ENCODE results near the gene IGFBPL1.
A peak's percentile ranks its signal among the peaks of the same experiment; 100 is the strongest.
"Not testable (repeated sequence)": the region's sequence is repeated elsewhere in the genome, so short reads cannot be mapped to it uniquely, and the experiment has no call there.

Gene IGFBPL1

GRCh38 chr9:38380872-38381534, 43.3 kb downstream of the IGFBPL1 start:
- TF ChIP-seq CTCF (conservative IDR thresholded peaks at IDR 0.05) = no peak
- peak overlapping the region; percentile 82 for H3K27ac ChIP-seq

- TF ChIP-seq CTCF (conservative IDR thresholded peaks at IDR 0.05) = no peak
- peak overlapping the region; percentile 82 for H3K27ac ChIP-seq
Observed at GRCh38 chr9:38380230-38380871, 43.9 kb downstream of the IGFBPL1 start.

- H3K27ac ChIP-seq = not testable (repeated sequence)
Observed at GRCh38 chr9:38377336-38378083, 46.7 kb downstream of the IGFBPL1 start.

GRCh38 chr9:38376021-38376670, 48.1 kb downstream of the IGFBPL1 start:
- no peak for TF ChIP-seq CTCF (conservative IDR thresholded peaks at IDR 0.05)
- H3K27ac ChIP-seq = no peak overlapping the region

GRCh38 chr9:38375572-38375963, 48.7 kb downstream of the IGFBPL1 start:
- TF ChIP-seq CTCF (conservative IDR thresholded peaks at IDR 0.05) = no peak
- H3K27ac ChIP-seq = no peak overlapping the region

GRCh38 chr9:38374847-38375571, 49.2 kb downstream of the IGFBPL1 start:
- TF ChIP-seq CTCF (conservative IDR thresholded peaks at IDR 0.05) = no peak
- H3K27ac ChIP-seq = no peak overlapping the region

- no peak overlapping the region for H3K27ac ChIP-seq
- no peak for TF ChIP-seq CTCF (conservative IDR thresholded peaks at IDR 0.05)
Observed at GRCh38 chr9:38373679-38374078, 50.6 kb downstream of the IGFBPL1 start.
